IMR-90 (cell line): Measurements from ENCODE around the gene SIM1.

Source experiments
- CEBPB ChIP-seq: IDR thresholded peaks from 2 replicates; pipeline ENCODE4 v1.6.1; 2012; ENCODE audit warnings: low read depth, low read length, improper control_type of control experiment
- CTCF ChIP-seq: conservative IDR thresholded peaks from 2 replicates; pipeline ENCODE4 v1.5.1; 2012; ENCODE audit warnings: mild to moderate bottlenecking, low read depth, low read length, improper control_type of control experiment
- ELK1 ChIP-seq: fragments of 150-350 bp; IDR thresholded peaks from 2 replicates; pipeline ENCODE4 v1.6.1; 2016; ENCODE audit warnings: low read depth, mild to moderate bottlenecking, low read length, moderate library complexity, borderline replicate concordance
- FOS ChIP-seq: fragments of 150-350 bp; IDR thresholded peaks from 2 replicates; pipeline ENCODE4 v1.6.1; 2016; ENCODE audit warnings: low read depth, low read length
- MXI1 ChIP-seq: IDR thresholded peaks from 2 replicates; pipeline ENCODE4 v1.6.1; 2012; ENCODE audit warnings: low read depth, mild to moderate bottlenecking, low read length, moderate library complexity, borderline replicate concordance
- POLR2A ChIP-seq: IDR thresholded peaks from 2 replicates; pipeline ENCODE4 v1.6.1; 2012; ENCODE audit warnings: mild to moderate bottlenecking, low read depth, low read length
- SMC3 ChIP-seq: fragments of 150-350 bp; IDR thresholded peaks from 2 replicates; pipeline ENCODE4 v1.6.1; 2016; ENCODE audit warnings: low read depth, mild to moderate bottlenecking, antibody characterized with exemption, low read length, moderate library complexity

- no peak for TF ChIP-seq SMC3
- TF ChIP-seq POLR2A, result no peak
- TF ChIP-seq CTCF, result no peak
- TF ChIP-seq ELK1, result no peak
- no peak for TF ChIP-seq CEBPB
- no peak for TF ChIP-seq FOS
- TF ChIP-seq MXI1, result no peak
Measured at GRCh38 chr6:100404051-100404450, 60.7 kb downstream of the SIM1 start.
